GM18858 (cell line): Measurements from ENCODE around the gene ATP2B2.
"Not testable (repeated sequence)": the region's sequence is repeated elsewhere in the genome, so short reads cannot be mapped to it uniquely, and the experiment has no call there.

Source experiments
- ATAC-seq: cut with Tn5 transposase; IDR thresholded peaks from one replicate; pipeline ENCODE4 v1.9.1; 2021; ENCODE audit not compliant: unreplicated experiment

Gene ATP2B2

DNA sequence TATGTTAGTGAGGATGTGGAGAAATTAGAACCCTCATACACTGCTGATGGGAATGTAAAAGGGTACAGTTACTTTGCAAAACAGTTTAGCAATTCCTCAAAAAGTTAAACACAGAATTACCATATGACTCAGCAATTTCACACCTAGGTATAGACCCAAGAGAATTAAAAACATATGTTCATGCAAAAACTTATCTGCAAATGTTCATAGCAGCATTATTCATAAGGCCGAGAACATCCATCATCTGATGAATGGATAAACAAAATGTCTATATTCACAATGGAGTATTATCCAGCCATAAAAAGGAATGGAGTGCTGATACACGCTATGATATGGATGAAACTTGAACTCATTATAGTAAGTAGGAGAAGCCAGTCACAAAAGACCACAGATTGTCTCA is 194.8 kb downstream of the ATP2B2 start:
- ATAC-seq = no peak

DNA sequence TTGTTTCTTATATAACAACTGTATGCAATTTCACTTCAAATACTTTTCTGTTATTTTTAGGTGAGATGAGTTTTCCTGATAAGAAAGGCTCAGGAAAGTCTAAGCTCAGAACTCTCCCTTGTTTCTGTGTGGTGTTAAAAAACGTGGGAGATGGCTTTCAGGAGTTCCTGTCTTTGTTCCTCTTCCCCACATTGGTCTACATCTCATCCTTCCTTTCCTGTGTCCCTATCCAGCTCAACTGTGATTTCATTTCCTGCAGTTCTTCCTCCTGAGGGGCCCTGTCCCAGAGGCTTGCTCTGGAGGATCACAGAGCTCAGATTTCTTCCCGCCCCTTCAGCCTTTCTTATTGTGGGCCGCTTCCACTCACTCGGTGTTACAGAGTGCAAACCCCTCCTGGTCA is 195.7 kb downstream of the ATP2B2 start:
- ATAC-seq = no peak

DNA sequence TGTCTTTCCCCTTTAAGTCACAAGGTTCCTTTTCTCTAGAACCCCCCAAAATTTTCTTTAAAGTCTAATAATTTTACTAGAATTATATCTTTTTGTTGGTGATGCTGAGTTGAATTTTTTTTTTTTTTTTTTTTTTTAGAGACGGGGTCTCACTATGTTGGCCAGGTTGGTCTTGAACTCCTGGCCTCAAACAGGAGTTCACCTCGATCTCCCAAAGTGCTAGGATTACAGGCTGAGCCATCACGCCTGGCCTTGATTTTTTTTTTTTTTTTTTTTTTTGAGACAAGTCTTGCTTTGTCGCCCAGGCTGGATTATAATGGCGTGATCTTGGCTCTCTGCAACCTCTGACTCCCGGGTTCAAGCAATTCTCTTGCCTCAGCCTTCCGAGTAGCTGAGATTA is 196.7 kb downstream of the ATP2B2 start:
- no peak for ATAC-seq

DNA sequence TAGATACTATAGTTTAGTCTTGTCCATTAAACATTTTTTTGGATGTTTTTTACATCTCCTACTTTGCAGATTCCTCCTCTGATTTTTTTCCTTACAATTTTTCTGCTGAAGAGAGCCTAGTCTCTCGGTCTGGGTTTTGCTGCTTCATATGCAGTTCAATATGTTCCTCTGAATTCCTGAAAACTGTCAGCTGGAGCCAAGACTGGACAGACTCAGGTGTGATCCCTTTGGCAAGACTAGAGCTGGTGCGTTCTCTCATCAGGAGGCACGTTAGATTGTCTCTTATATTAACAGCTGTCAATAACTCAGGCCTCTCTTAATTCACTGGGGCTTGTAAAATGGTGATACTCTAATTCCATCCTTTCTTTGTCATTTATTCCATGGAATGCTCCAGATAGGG is 199.2 kb downstream of the ATP2B2 start:
- ATAC-seq = no peak

DNA sequence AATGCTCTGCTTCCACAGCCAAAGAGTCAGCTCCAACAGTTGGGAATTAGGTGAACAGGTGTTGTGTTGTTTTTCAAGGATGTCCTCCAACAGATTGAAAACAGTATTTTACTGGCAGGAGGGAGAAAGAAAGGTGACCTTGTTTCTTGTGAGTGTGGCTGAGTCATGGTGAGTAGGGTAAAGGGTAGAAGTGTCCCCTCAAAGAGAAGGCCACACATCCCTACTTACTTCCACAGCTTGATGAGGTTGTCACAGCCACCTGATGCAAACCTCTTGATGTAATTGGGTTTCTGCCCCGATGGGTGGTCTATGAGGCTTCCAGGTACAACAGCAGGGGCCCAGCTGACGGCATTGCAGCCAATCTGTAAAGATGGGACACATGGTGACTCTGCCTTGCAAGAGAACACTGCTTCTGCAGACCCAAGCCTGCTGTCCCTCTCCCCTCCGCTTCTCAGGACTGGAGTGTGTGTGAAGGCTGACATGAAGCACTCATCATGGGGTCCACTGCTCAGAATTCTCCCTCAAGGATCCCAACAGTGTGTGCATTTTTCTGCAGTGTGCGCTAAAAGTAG is 200.0 kb downstream of the ATP2B2 start:
- ATAC-seq = no peak

- no peak for ATAC-seq
Observed at GRCh38 chr3:10304905-10305304, 200.5 kb downstream of the ATP2B2 start.

- ATAC-seq = no peak
Observed at GRCh38 chr3:10303785-10304184, 201.6 kb downstream of the ATP2B2 start.

DNA sequence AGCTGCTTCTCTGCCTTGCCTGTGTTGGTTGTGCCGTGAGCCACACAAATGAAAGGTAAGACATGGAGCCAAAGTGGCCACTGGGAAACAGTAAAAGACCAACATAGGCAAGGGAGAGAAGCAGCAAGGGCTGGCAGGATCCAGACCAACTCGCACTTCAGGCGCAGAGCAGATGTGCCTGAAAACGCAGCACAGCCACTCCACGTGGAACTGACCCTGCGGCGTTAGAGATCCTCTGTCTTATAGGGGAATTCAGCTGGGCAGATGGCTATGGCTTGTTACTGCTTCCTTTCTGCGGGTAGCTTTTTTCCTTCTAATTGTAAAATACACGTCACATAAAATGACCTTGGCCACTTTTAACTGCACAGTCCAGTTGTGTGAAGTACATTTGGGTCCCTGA is 202.3 kb downstream of the ATP2B2 start:
- no peak for ATAC-seq

- ATAC-seq = no peak
Observed at GRCh38 chr3:10300087-10300486, 205.3 kb downstream of the ATP2B2 start.

DNA sequence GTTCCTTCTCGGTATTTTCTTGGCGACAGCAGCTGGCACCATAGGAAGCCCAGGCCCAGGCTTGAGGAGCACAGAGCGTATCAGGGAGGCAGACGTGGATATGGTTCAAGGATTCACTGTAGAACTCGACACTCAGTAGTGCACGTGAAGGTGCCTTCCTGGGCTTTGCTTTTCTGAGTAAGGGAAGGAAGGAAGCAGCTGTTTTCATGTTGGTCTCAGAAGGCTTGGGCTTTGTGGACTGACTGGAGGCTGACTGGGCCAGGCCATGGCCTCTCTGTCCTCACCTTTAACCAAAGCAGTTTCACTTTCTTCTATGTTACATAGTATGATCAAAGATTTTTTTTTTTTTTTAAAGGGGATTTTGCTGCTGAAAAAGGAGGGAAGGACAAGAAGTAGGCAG is 205.7 kb downstream of the ATP2B2 start:
- no peak for ATAC-seq

DNA sequence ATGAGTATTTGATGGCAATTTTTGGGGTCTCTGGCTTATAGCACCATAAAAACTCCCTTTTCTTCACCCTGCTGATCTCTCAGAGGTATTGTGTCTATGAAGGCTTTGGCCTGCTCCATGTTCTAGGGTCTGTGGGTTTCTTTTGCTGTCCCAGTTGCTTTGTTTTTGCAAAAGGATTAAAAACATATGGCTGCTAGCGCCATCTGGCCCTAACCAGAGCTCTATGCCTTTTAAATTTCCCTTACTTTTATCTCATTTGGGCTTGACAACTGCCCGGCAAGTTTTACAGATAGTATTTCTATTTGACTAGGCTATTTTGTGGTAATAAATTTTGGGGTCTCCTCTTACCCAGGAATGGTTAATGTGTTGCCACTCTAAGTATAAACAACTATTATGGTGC is 206.2 kb downstream of the ATP2B2 start:
- no peak for ATAC-seq

DNA sequence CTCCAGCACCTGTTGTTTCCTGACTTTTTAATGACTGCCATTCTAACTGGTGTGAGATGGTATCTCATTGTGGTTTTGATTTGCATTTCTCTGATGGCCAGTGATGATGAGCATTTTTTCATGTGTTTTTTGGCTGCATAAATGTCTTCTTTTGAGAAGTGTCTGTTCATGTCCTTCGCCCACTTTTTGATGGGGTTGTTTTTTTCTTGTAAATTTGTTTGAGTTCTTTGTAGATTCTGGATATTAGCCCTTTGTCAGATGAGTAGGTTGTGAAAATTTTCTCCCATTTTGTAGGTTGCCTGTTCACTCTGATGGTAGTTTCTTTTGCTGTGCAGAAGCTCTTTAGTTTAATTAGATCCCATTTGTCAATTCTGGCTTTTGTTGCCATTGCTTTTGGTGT is 207.3 kb downstream of the ATP2B2 start:
- not testable (repeated sequence) for ATAC-seq

DNA sequence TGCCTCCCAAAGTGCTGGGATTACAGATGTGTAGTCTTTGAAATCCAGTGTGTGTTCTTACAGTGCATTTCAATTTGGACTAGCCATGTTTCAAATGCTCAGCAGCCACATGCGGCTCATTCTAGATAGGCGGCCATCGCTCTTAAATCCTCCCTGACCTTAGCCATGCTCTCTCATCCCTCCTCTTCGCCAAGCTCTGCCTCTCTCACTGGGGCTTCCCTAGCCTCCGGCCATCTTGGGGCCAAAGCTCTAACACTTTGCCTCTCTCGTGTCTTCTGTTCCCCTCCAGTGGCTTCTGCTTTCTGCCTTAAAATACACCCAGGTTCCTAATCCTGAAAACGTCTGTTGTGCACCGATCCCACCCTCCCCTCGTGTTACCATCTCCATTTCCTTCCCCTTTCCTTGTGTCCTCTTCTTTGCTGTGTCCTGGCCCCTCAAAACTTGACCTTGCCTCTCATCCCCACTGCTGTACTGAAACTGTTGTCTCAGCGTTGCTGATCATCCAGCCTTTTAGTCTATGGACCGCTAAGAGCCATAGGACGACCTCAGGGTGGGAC is 211.3 kb downstream of the ATP2B2 start:
- ATAC-seq = no peak

DNA sequence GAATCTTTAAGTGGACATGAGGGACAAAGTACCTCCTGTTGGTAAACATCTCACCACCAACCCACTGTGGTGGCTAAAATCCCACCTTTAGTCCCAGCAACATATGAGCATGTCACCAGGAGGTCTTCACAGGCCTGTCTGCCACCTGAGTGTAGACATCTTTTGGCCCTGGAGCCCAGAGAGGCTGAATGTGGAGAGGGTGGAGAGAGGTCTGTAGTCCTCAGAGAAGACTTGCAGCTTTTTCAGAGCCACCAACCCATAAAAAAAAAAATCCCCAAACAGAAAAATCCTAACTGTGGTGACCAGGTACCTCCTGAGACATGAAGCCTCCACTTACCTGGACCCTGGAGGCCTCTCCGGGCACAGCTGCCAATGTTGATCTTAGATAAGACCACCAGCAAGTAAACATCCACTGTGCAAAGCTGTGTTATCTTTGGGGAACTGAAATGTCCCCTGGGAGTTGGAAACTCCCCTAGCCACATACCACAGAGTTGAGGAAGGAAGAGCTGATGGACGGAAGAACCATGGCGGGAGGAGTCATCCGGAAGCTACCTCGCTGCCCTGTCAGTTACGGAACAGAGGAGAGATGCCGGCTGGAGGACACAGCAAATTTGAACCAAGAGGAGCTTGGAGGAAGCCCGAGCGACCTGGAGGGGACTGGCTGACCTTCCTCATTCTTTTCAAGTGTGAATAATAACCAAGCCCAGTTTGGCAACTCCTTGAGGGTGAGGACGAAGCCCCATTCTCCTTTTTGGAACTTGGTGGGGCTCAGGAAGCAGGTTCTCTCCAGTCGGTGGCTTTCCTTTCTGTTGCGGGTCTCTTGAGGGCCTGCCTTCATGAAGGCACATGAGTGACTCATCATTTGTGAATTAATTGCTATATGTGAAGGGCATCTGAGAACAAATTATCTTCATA is 212.6 kb downstream of the ATP2B2 start, which contains the start of gene GHRL:
GHRL (minus strand) TSS at position 443 of the 915 bp plus-strand sequence. CDS start 2,767 bp downstream, outside the sequence.
- peak; percentile 73 for ATAC-seq

GRCh38 chr3:10291641-10292040 is 213.7 kb downstream of the ATP2B2 start:
- no peak for ATAC-seq

- ATAC-seq = no peak
Observed at GRCh38 chr3:10290481-10291176, 214.8 kb downstream of the ATP2B2 start.

DNA sequence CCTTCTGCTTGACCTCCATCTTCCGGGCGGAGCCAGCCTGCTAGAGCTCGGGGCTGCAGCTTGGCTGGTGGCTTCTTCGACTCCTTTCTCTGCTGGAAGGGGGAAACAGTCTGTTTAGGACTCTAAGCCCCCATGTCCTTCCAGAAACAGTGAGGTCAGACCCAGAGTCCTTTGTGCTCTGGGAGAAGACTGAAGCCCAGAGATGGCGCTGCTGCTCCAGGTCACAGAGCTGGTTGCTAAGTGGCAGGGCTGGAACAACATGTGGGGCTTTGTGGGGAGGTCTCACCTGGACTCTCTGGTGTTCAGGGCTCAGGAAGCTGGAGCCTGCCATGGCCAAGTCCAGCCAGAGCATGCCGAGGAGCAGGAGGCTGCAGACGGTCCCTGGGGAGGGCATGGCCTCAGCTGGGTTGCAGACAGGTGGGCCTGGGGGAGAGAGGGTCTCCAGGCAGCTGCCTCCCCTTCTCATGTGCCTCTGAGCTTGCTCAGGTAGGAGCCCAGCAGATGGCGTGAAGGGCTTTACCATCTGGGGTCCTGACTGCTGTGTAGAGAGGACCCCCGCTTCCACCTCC is 215.5 kb downstream of the ATP2B2 start:
- no peak for ATAC-seq

- ATAC-seq = no peak
Observed at GRCh38 chr3:10289077-10289476, 216.3 kb downstream of the ATP2B2 start.

GRCh38 chr3:10288575-10288960 is 216.8 kb downstream of the ATP2B2 start:
- ATAC-seq = no peak

DNA sequence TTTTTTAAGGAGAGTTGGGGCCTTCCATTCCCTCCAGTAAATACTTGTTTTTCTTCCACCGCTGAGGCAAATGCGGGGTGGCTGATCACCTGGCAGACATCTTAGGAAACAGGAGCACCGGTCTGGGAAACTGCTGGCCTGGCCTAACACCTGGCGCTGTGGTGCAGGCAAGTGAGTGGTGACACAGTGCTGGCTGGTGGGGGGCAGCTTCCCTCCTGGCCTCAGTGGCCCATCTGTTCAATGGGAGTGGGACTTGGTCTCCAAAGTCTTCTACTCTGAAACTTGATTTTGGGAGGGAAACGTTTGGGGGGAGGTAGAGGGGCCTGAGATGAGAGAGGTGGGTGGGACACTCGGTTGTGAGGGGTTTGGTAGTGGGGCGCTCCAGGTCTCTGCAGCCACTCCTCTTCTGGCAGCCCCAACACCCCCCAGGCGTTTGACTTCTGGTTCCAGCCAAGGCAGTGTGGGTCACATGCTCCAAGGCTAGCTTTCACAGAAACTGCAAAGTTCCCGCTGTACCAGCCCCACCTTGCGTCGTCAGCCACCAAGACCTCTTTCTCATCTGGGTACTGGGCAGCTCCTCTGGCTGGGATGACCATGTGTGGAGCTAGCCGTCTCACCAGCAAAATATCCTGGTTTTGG is 217.3 kb downstream of the ATP2B2 start:
- no peak for ATAC-seq
